Esophagus muscularis mucosa (tissue), 4 donors: Measurements from ENCODE around the gene FNBP1. TPM values are rescaled to one million over a fixed set of nuclear protein-coding genes. Genes with fewer than 3 reads are reported as not detected.

ENCODE experiments used
- DNase-seq: peaks from one replicate; pipeline ENCODE4 v3.0.0-alpha.2; 2017; ENCODE audit errors: extremely low spot score
- H3K27ac ChIP-seq, 4 donors: fragments of 200-600 bp; sonication (generic); replicated peaks in 1 of 4; 1 replicate in 3 of 4; 2 replicates in 1 of 4; pipeline ENCODE4 v1.5.1; 2016 to 2019; ENCODE audit warnings: mild to moderate bottlenecking in 1 of 4
- H3K27me3 ChIP-seq, 4 donors: fragments of 200-600 bp; sonication (generic); one replicate each; pipeline versions ENCODE4 v1.5.1 to v1.6.0; 2016 to 2019
- H3K36me3 ChIP-seq, 4 donors: fragments of 200-600 bp; sonication (generic); one replicate each; pipeline ENCODE4 v1.5.1; 2016 to 2019
- H3K4me1 ChIP-seq, 4 donors: fragments of 200-600 bp; sonication (generic); one replicate each; pipeline ENCODE4 v1.5.1; 2016 to 2019
- H3K4me3 ChIP-seq, 4 donors: fragments of 200-600 bp; sonication (generic); 1 replicate in 2 of 4; 2 replicates in 2 of 4; pipeline ENCODE4 v1.5.1; 2016 to 2019; ENCODE audit warnings: mild to moderate bottlenecking in 4 of 4, moderate library complexity in 1 of 4
- H3K9me3 ChIP-seq, 4 donors: fragments of 200-600 bp; sonication (generic); 1 replicate in 3 of 4; 2 replicates in 1 of 4; pipeline ENCODE4 v1.5.1; 2016 to 2019
- CTCF ChIP-seq, 3 experiments: fragments of 200-600 bp in 2 of 3; fragments of 450-650 bp in 1 of 3; sonication (generic) in 2 of 3; IDR thresholded peaks; one replicate each; pipeline ENCODE4 v1.5.1; 2017 to 2019; ENCODE audit warnings: antibody characterized with exemption in 3 of 3, mild to moderate bottlenecking in 2 of 3, moderate library complexity in 1 of 3
- EP300 ChIP-seq: sonication (generic); formaldehyde crosslinking; IDR thresholded peaks from one replicate; pipeline ENCODE4 v1.6.1; 2017; ENCODE audit warnings: antibody characterized with exemption
- POLR2A ChIP-seq: fragments of 450-650 bp; IDR thresholded peaks from one replicate; pipeline ENCODE4 v1.6.1; 2017; ENCODE audit warnings: antibody characterized with exemption, moderate library complexity, mild to moderate bottlenecking, low read depth
- POLR2AphosphoS5 ChIP-seq, 2 donors: sonication (generic); formaldehyde crosslinking; IDR thresholded peaks; one replicate each; pipeline ENCODE4 v1.6.1; 2017; ENCODE audit warnings: antibody characterized with exemption in 2 of 2
- WGBS: methylation state at CpG from one replicate; pipeline ENCODE4 v1.1.5; 2018; 5-methylcytosine and 5-hydroxymethylcytosine counted together
- intact Hi-C: fragments of 100-400 bp; cut with DNase I; formaldehyde crosslinking; loops from one replicate; pipeline ENCODE4 v1.15.1; 2023
- total RNA-seq, 4 donors: library from RNA; depleted of rRNA; stranded (reverse); fragments of >200 nt; gene quantifications; one replicate each; pipeline versions ENCODE4 v1.1.0 to v1.2.1, GENCODE V29; 2016

The FNBP1 gene
- total RNA-seq, 4 donors from 2014 or later = 177 to 317 (median 254) TPM

GRCh38 chr9:129901993-129902739 is 140.8 kb downstream of the FNBP1 start:
- intact Hi-C loops = no loop called here
- TF ChIP-seq EP300 (no peak), CTCF (IDR thresholded peaks at IDR 0.05) (no peak), POLR2A (no peak), POLR2AphosphoS5 (IDR thresholded peaks at IDR 0.05) (no peak)
- peaks cover 0 to 24% (median 16%) of the 10 kb centered on the region in 4 donors for H3K4me1 ChIP-seq
- no peaks in the 10 kb centered on the region for H3K9me3 ChIP-seq
- peaks cover 57 to 99% (median 77%) of the 10 kb centered on the region in 4 donors for H3K36me3 ChIP-seq
- no peaks in the 10 kb centered on the region for H3K27me3 ChIP-seq
- no peak overlapping the region for H3K4me3 ChIP-seq
- DNase-seq = no peak
- 84% methylated on average over 9 of the region's 9 CpGs for WGBS
- H3K27ac ChIP-seq = peak overlapping the region in 3 of 4 donors; percentile 10 to 62 (median 27)

- H3K4me1 ChIP-seq = peaks cover 0 to 24% (median 16%) of the 10 kb centered on the region in 4 donors
- TF ChIP-seq POLR2AphosphoS5 (IDR thresholded peaks at IDR 0.05) (no peak), POLR2A (no peak), EP300 (no peak), CTCF (IDR thresholded peaks at IDR 0.05) (no peak)
- H3K27ac ChIP-seq = peak overlapping the region in 3 of 4 donors; percentile 22 to 39 (median 27)
- H3K27me3 ChIP-seq = no peaks in the 10 kb centered on the region
- no peak for DNase-seq
- H3K4me3 ChIP-seq = no peak overlapping the region
- WGBS = 90% methylated on average over 18 of the region's 20 CpGs
- intact Hi-C loops = no loop called here
- H3K9me3 ChIP-seq = no peaks in the 10 kb centered on the region
- H3K36me3 ChIP-seq = peaks cover 51 to 99% (median 75%) of the 10 kb centered on the region in 4 donors
Observed at GRCh38 chr9:129900263-129901027, 142.5 kb downstream of the FNBP1 start.

GRCh38 chr9:129899620-129900019 is 143.4 kb downstream of the FNBP1 start:
- H3K9me3 ChIP-seq = no peaks in the 10 kb centered on the region
- H3K36me3 ChIP-seq = peaks cover 54 to 99% (median 79%) of the 10 kb centered on the region in 4 donors
- intact Hi-C loops = no loop called here
- TF ChIP-seq EP300 (no peak), CTCF (IDR thresholded peaks at IDR 0.05) (no peak), POLR2AphosphoS5 (IDR thresholded peaks at IDR 0.05) (no peak), POLR2A (no peak)
- no peak for DNase-seq
- H3K27ac ChIP-seq = peak overlapping the region in 1 of 4 donors; percentile 39
- no peaks in the 10 kb centered on the region for H3K27me3 ChIP-seq
- no peak overlapping the region for H3K4me3 ChIP-seq
- 83% methylated on average over 2 of the region's 2 CpGs for WGBS
- peaks cover 0 to 24% (median 16%) of the 10 kb centered on the region in 4 donors for H3K4me1 ChIP-seq

GRCh38 chr9:129898185-129898584 is 144.8 kb downstream of the FNBP1 start:
- intact Hi-C loops = no loop called here
- H3K36me3 ChIP-seq = peaks cover 59 to 95% (median 77%) of the 10 kb centered on the region in 4 donors
- 83% methylated on average over 8 of the region's 8 CpGs for WGBS
- no peak overlapping the region for H3K4me3 ChIP-seq
- H3K27me3 ChIP-seq = no peaks in the 10 kb centered on the region
- TF ChIP-seq POLR2A = no peak
- TF ChIP-seq CTCF (IDR thresholded peaks at IDR 0.05) = no peak
- no peak for TF ChIP-seq POLR2AphosphoS5 (IDR thresholded peaks at IDR 0.05)
- DNase-seq = no peak
- no peaks in the 10 kb centered on the region for H3K9me3 ChIP-seq
- peaks cover 0 to 24% (median 20%) of the 10 kb centered on the region in 4 donors for H3K4me1 ChIP-seq
- H3K27ac ChIP-seq = peak overlapping the region in 3 of 4 donors; percentile 12 to 44 (median 42)
